ENCODE measurements around the gene AKR1C3.
A peak's percentile ranks its signal among the peaks of the same experiment; 100 is the strongest.
"Not testable (repeated sequence)": the region's sequence is repeated elsewhere in the genome, so short reads cannot be mapped to it uniquely, and the experiment has no call there.

Gene AKR1C3

GRCh38 chr10:5108658-5109416, 14.6 kb downstream of the AKR1C3 start:
- H3K36me3 ChIP-seq (ENCODE audit: control insufficient read depth in 4 of 4, insufficient read depth in 4 of 4, low read length in 3 of 4), result peaks cover 0 to 45% (median 6%) of the 10 kb centered on the region in 4 experiments
- H3K27ac ChIP-seq (ENCODE audit: insufficient read depth in 1 of 2, low read depth in 1 of 2, low read length in 2 of 2, poor library complexity in 1 of 2, severe bottlenecking in 2 of 2), result no peak overlapping the region
- H3K9me3 ChIP-seq (ENCODE audit: control extremely low read depth in 1 of 5, control insufficient read depth in 4 of 5, insufficient read depth in 2 of 5, low read depth in 1 of 5, low read length in 4 of 5), result no peaks in the 10 kb centered on the region
- no peak for DNase-seq
- no peaks in the 10 kb centered on the region for H3K27me3 ChIP-seq (replicated peaks in 2 of 5; ENCODE audit: control insufficient read depth in 4 of 5, insufficient read depth in 5 of 5, low read length in 4 of 5)
- POLR2A ChIA-PET, result no interaction called here
- H3K4me3 ChIP-seq (ENCODE audit: control insufficient read depth in 1 of 7, extremely low read depth in 1 of 7, insufficient read depth in 4 of 7, low read depth in 2 of 7, low read length in 6 of 7), result no peak overlapping the region
- WGBS (ENCODE audit: insufficient coverage), result 0% methylated on average over 1 of the region's 3 CpGs
- peaks cover 3 to 13% (median 10%) of the 10 kb centered on the region in 4 experiments for H3K4me1 ChIP-seq (ENCODE audit: control extremely low read depth in 1 of 4, control insufficient read depth in 4 of 4, insufficient read depth in 4 of 4, low read length in 3 of 4)
- CTCF ChIA-PET, result interaction anchor here (1.6 to 3.7 kb wide), 2 partner anchors 9 to 12 kb away, joined by 4 to 20 read pairs; no protein-coding TSS in a partner anchor

DNA sequence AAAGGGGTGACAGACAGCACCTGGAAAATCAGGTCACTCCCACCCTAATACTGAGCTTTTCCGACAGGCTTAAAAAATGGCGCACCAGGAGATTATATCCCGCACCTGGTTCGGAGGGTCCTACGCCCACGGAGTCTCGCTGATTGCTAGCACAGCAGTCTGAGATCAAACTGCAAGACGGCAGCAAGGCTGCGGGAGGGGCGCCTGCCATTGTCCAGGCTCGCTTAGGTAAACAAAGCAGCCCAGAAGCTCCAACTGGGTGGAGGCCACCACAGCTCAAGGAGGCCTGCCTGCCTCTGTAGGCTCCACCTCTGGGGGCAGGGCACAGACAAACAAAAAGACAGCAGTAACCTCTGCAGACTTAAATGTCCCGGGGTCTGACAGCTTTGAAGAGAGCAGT, 15.6 kb downstream of the AKR1C3 start:
- 97% methylated on average over 4 of the region's 12 CpGs for WGBS (ENCODE audit: insufficient coverage)
- CTCF ChIA-PET, result not testable (repeated sequence)

DNA sequence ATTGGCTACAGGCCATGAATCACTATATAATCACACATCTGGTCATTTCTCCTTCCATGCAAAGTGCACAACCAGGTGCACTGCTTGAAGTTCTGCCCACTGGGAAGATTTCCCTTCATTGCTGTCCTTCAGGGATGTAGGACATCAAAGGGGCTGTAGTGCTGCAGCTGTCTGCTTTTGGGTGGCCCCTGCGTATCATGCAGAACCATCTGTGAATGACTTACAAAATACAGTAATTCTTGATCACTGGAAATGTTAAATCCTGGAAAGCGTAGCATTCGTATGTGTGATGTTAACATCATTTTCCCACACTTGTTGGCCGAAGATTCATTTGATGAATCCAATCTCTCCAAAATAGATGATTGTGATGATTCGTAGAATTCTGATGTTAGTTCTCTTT, 22.4 kb downstream of the AKR1C3 start:
- POLR2A ChIA-PET, result no interaction called here
- CTCF ChIA-PET, result interaction anchor here (0.6 to 1.5 kb wide), 2 partner anchors 10 to 171 kb away, joined by 3 to 6 read pairs; no protein-coding TSS in a partner anchor

More for the DNA sequence above, 15.6 kb downstream of the AKR1C3 start:
- POLR2A ChIA-PET; H3K9me3 ChIP-seq (ENCODE audit: control extremely low read depth in 1 of 5, control insufficient read depth in 4 of 5, insufficient read depth in 2 of 5, low read depth in 1 of 5, low read length in 4 of 5); H3K4me3 ChIP-seq (ENCODE audit: control insufficient read depth in 1 of 7, extremely low read depth in 1 of 7, insufficient read depth in 4 of 7, low read depth in 2 of 7, low read length in 6 of 7); H3K27me3 ChIP-seq (replicated peaks in 2 of 5; ENCODE audit: control insufficient read depth in 4 of 5, insufficient read depth in 5 of 5, low read length in 4 of 5); DNase-seq; H3K27ac ChIP-seq (ENCODE audit: insufficient read depth in 1 of 2, low read depth in 1 of 2, low read length in 2 of 2, poor library complexity in 1 of 2, severe bottlenecking in 2 of 2): not testable (repeated sequence)
- peaks cover 3 to 13% (median 10%) of the 10 kb centered on the region in 4 experiments for H3K4me1 ChIP-seq (ENCODE audit: control extremely low read depth in 1 of 4, control insufficient read depth in 4 of 4, insufficient read depth in 4 of 4, low read length in 3 of 4)
- peaks cover 0 to 37% (median 6%) of the 10 kb centered on the region in 4 experiments for H3K36me3 ChIP-seq (ENCODE audit: control insufficient read depth in 4 of 4, insufficient read depth in 4 of 4, low read length in 3 of 4)

DNA sequence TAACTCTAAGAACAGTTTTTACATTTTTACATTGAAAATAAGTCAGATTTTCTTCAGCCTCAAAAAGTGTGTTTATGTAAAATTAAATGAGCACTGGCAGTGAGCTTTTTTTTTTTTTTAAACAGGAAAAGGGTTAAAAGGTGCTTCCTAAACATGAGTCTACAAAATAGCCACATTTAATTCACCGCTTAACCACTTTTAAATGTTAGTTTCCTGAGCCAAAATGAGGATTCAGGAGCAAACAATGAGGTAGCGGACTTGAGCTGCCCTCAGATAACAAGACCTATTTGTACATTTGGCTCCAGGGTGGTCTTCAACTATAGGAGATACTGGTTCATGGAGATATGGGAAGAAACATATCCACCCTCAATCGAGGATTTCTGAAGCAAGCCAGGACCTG, 22.8 kb downstream of the AKR1C3 start:
- 0% methylated on average over 1 of the region's 3 CpGs for WGBS (ENCODE audit: insufficient coverage)
- peaks cover 3 to 31% (median 29%) of the 10 kb centered on the region in 4 experiments for H3K4me1 ChIP-seq (ENCODE audit: control extremely low read depth in 1 of 4, control insufficient read depth in 4 of 4, insufficient read depth in 4 of 4, low read length in 3 of 4)
- peaks cover 0 to 7% (median 0%) of the 10 kb centered on the region in 5 experiments for H3K9me3 ChIP-seq (ENCODE audit: control extremely low read depth in 1 of 5, control insufficient read depth in 4 of 5, insufficient read depth in 2 of 5, low read depth in 1 of 5, low read length in 4 of 5)
- H3K4me3 ChIP-seq (ENCODE audit: control insufficient read depth in 1 of 7, extremely low read depth in 1 of 7, insufficient read depth in 4 of 7, low read depth in 2 of 7, low read length in 6 of 7), result peak overlapping the region in 2 of 7 experiments; percentile 45 to 49
- H3K36me3 ChIP-seq (ENCODE audit: control insufficient read depth in 4 of 4, insufficient read depth in 4 of 4, low read length in 3 of 4), result no peaks in the 10 kb centered on the region
- peak; percentile 83 to 96 (median 94) for DNase-seq
- ChIA-PET CTCF (interaction anchor here (0.6 to 1.5 kb wide), 2 partner anchors 10 to 171 kb away, joined by 3 to 6 read pairs; no protein-coding TSS in a partner anchor), POLR2A (no interaction called here)
- no peaks in the 10 kb centered on the region for H3K27me3 ChIP-seq (replicated peaks in 2 of 5; ENCODE audit: control insufficient read depth in 4 of 5, insufficient read depth in 5 of 5, low read length in 4 of 5)
- H3K27ac ChIP-seq (ENCODE audit: insufficient read depth in 1 of 2, low read depth in 1 of 2, low read length in 2 of 2, poor library complexity in 1 of 2, severe bottlenecking in 2 of 2), result peak overlapping the region; percentile 21 to 58

More for the DNA sequence above, 22.4 kb downstream of the AKR1C3 start:
- Histone ChIP-seq H3K4me3 (ENCODE audit: control insufficient read depth in 1 of 7, extremely low read depth in 1 of 7, insufficient read depth in 4 of 7, low read depth in 2 of 7, low read length in 6 of 7) (peak overlapping the region in 2 of 7 experiments; percentile 45 to 49), H3K27ac (ENCODE audit: insufficient read depth in 1 of 2, low read depth in 1 of 2, low read length in 2 of 2, poor library complexity in 1 of 2, severe bottlenecking in 2 of 2) (peak overlapping the region in 1 of 2 experiments; percentile 58), H3K36me3 (ENCODE audit: control insufficient read depth in 4 of 4, insufficient read depth in 4 of 4, low read length in 3 of 4) (no peaks in the 10 kb centered on the region), H3K9me3 (ENCODE audit: control extremely low read depth in 1 of 5, control insufficient read depth in 4 of 5, insufficient read depth in 2 of 5, low read depth in 1 of 5, low read length in 4 of 5) (peaks cover 0 to 4% (median 0%) of the 10 kb centered on the region in 5 experiments), H3K4me1 (ENCODE audit: control extremely low read depth in 1 of 4, control insufficient read depth in 4 of 4, insufficient read depth in 4 of 4, low read length in 3 of 4) (peaks cover 3 to 31% (median 29%) of the 10 kb centered on the region in 4 experiments), H3K27me3 (replicated peaks in 2 of 5; ENCODE audit: control insufficient read depth in 4 of 5, insufficient read depth in 5 of 5, low read length in 4 of 5) (no peaks in the 10 kb centered on the region)
- 15% methylated on average over 2 of the region's 5 CpGs for WGBS (ENCODE audit: insufficient coverage)
- peak in 2 of 3 donors; percentile 65 to 82 for DNase-seq

DNA sequence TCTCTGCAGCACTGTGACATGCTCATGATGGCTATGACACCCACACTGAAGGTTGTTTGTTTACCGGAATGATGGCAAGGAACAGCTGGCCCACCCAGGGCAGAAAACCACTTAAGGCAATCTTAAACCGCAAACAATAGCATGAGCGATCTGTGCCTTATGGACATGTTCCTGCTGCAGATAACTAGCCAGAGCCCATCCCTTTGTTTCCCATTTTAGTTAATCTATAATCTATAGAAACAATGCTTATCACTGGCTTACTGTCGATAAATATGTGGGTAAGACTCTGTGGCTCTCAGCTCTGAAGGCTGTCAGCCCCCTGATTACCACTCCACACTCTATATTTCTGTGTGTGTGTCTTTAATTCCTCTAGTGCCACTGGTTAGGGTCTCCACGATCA, 25.8 kb downstream of the AKR1C3 start:
- WGBS (ENCODE audit: insufficient coverage), result 80% methylated on average over 1 of the region's 5 CpGs
- H3K4me1 ChIP-seq (ENCODE audit: control extremely low read depth in 1 of 4, control insufficient read depth in 4 of 4, insufficient read depth in 4 of 4, low read length in 3 of 4), result peaks cover 3 to 31% (median 28%) of the 10 kb centered on the region in 4 experiments
- POLR2A ChIA-PET; H3K4me3 ChIP-seq (ENCODE audit: control insufficient read depth in 1 of 7, extremely low read depth in 1 of 7, insufficient read depth in 4 of 7, low read depth in 2 of 7, low read length in 6 of 7); CTCF ChIA-PET; H3K27me3 ChIP-seq (replicated peaks in 2 of 5; ENCODE audit: control insufficient read depth in 4 of 5, insufficient read depth in 5 of 5, low read length in 4 of 5); DNase-seq; H3K36me3 ChIP-seq (ENCODE audit: control insufficient read depth in 4 of 4, insufficient read depth in 4 of 4, low read length in 3 of 4); H3K9me3 ChIP-seq (ENCODE audit: control extremely low read depth in 1 of 5, control insufficient read depth in 4 of 5, insufficient read depth in 2 of 5, low read depth in 1 of 5, low read length in 4 of 5); H3K27ac ChIP-seq (ENCODE audit: insufficient read depth in 1 of 2, low read depth in 1 of 2, low read length in 2 of 2, poor library complexity in 1 of 2, severe bottlenecking in 2 of 2): not testable (repeated sequence)

DNA sequence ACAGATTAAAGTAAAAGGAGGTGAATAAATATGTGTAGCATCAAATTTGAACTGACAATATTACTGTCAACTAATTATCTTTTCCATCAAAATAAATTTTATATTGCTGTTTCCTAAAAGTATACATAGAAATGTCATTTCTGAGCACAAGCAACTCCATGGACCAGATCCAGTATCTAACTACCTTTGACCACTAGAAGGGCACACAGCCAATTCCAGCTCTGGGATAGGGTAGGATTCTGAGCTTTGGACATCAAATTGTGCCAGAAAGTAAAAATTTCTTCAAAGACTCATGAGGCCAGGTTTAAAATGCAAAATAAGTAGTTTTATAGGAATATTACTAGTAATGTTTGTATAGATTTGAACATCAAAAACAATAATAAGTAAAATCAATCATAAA, 29.7 kb downstream of the AKR1C3 start:
- Histone ChIP-seq H3K27ac (ENCODE audit: insufficient read depth in 1 of 2, low read depth in 1 of 2, low read length in 2 of 2, poor library complexity in 1 of 2, severe bottlenecking in 2 of 2) (no peak overlapping the region), H3K36me3 (ENCODE audit: control insufficient read depth in 4 of 4, insufficient read depth in 4 of 4, low read length in 3 of 4) (no peaks in the 10 kb centered on the region), H3K4me3 (ENCODE audit: control insufficient read depth in 1 of 7, extremely low read depth in 1 of 7, insufficient read depth in 4 of 7, low read depth in 2 of 7, low read length in 6 of 7) (no peak overlapping the region), H3K9me3 (ENCODE audit: control extremely low read depth in 1 of 5, control insufficient read depth in 4 of 5, insufficient read depth in 2 of 5, low read depth in 1 of 5, low read length in 4 of 5) (peaks cover 0 to 25% (median 4%) of the 10 kb centered on the region in 5 experiments), H3K4me1 (ENCODE audit: control extremely low read depth in 1 of 4, control insufficient read depth in 4 of 4, insufficient read depth in 4 of 4, low read length in 3 of 4) (no peaks in the 10 kb centered on the region), H3K27me3 (replicated peaks in 2 of 5; ENCODE audit: control insufficient read depth in 4 of 5, insufficient read depth in 5 of 5, low read length in 4 of 5) (no peaks in the 10 kb centered on the region)
- POLR2A ChIA-PET, result no interaction called here
- CTCF ChIA-PET, result no interaction called here
- no peak for DNase-seq

- DNase-seq, result no peak
- no peaks in the 10 kb centered on the region for H3K4me1 ChIP-seq (ENCODE audit: control extremely low read depth in 1 of 4, control insufficient read depth in 4 of 4, insufficient read depth in 4 of 4, low read length in 3 of 4)
- peaks cover 0 to 21% (median 4%) of the 10 kb centered on the region in 5 experiments for H3K9me3 ChIP-seq (ENCODE audit: control extremely low read depth in 1 of 5, control insufficient read depth in 4 of 5, insufficient read depth in 2 of 5, low read depth in 1 of 5, low read length in 4 of 5)
- 100% methylated on average over 3 of the region's 3 CpGs for WGBS (ENCODE audit: insufficient coverage)
- no peaks in the 10 kb centered on the region for H3K36me3 ChIP-seq (ENCODE audit: control insufficient read depth in 4 of 4, insufficient read depth in 4 of 4, low read length in 3 of 4)
- CTCF ChIA-PET, result no interaction called here
- no peak overlapping the region for H3K27ac ChIP-seq (ENCODE audit: insufficient read depth in 1 of 2, low read depth in 1 of 2, low read length in 2 of 2, poor library complexity in 1 of 2, severe bottlenecking in 2 of 2)
- no peaks in the 10 kb centered on the region for H3K27me3 ChIP-seq (replicated peaks in 2 of 5; ENCODE audit: control insufficient read depth in 4 of 5, insufficient read depth in 5 of 5, low read length in 4 of 5)
- no peak overlapping the region for H3K4me3 ChIP-seq (ENCODE audit: control insufficient read depth in 1 of 7, extremely low read depth in 1 of 7, insufficient read depth in 4 of 7, low read depth in 2 of 7, low read length in 6 of 7)
- POLR2A ChIA-PET, result no interaction called here
Measured at GRCh38 chr10:5125315-5126044, 31.3 kb downstream of the AKR1C3 start.
